HG03571 (cell line): ENCODE data around the gene EFNA1.

ENCODE experiments used
- ATAC-seq: cut with Tn5 transposase; IDR thresholded peaks from one replicate; pipeline ENCODE4 v1.9.1; 2021; ENCODE audit not compliant: unreplicated experiment

The EFNA1 gene

GRCh38 chr1:155174324-155175280 lies 46.9 kb downstream of the EFNA1 start:
- ATAC-seq, result no peak

DNA sequence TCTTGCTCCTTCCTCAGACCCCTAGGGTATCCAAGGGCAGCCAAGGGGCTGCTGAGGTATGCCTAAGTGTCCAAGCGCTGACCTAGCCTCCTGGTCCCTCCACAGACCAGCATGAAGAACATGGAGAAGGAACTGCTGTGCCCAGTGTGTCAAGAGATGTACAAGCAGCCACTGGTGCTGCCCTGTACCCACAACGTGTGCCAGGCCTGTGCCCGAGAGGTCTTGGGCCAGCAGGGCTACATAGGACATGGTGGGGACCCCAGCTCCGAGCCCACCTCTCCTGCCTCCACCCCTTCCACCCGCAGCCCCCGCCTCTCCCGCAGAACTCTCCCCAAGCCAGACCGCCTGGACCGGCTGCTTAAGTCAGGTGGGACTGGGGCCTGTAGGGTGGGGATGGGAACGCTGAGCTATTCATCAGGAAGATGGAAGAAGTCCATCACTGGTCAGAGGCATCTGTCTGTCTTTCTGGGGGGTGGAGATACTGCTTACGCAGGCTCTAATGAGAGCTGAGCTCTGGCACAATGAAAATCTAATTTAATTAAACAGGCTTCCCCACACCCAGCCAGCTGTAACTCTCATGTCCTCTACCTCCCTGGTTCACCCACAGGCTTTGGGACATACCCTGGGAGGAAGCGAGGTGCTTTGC lies 47.7 kb downstream of the EFNA1 start:
- no peak for ATAC-seq

- ATAC-seq, result no peak
Measured at GRCh38 chr1:155175927-155176371, 48.3 kb downstream of the EFNA1 start.

GRCh38 chr1:155176544-155177071 lies 48.9 kb downstream of the EFNA1 start:
- ATAC-seq, result no peak

GRCh38 chr1:155177192-155177917 lies 49.7 kb downstream of the EFNA1 start:
- no peak for ATAC-seq

- no peak for ATAC-seq
Measured at GRCh38 chr1:155177918-155178281, 50.2 kb downstream of the EFNA1 start.

- no peak for ATAC-seq
Measured at GRCh38 chr1:155178441-155179111, 50.9 kb downstream of the EFNA1 start.

DNA sequence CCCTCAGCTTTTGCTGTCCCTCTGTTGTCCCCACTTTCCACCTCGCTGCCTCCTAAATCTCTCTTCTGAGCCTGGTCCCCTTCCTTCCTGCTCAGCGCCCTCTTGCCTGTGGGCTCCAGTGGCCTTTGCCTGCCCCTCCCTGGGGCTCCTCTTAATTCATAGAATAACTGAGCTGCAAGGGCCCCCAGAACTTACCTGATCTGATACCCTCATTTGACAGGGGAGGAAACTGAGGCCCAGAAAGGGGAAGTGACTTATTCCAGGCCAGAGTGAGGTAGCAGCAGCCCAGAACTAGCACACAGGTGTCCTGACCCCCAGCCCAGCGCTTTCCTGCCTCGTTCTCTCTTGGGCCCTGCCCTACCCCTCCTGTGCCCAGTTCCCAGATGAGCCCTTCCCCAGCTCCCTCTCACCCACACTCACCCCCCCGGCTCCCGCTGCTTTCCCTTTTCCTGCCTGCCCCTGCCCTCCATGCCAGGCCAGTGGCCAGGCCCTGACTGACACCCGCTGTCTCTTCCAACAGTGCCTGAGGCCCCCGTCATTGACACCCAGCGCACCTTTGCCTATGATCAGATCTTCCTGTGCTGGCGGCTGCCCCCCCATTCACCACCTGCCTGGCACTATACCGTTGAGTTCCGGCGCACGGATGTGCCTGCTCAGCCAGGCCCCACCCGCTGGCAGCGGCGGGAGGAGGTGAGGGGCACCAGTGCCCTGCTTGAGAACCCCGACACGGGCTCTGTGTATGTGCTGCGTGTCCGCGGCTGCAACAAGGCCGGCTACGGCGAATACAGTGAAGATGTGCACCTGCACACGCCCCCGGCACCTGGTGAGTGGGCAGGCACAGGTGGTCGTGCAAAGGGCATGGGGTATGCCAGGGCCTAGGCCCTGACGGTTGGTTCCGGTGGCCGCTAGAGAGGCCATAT lies 51.7 kb downstream of the EFNA1 start:
- ATAC-seq, result no peak

DNA sequence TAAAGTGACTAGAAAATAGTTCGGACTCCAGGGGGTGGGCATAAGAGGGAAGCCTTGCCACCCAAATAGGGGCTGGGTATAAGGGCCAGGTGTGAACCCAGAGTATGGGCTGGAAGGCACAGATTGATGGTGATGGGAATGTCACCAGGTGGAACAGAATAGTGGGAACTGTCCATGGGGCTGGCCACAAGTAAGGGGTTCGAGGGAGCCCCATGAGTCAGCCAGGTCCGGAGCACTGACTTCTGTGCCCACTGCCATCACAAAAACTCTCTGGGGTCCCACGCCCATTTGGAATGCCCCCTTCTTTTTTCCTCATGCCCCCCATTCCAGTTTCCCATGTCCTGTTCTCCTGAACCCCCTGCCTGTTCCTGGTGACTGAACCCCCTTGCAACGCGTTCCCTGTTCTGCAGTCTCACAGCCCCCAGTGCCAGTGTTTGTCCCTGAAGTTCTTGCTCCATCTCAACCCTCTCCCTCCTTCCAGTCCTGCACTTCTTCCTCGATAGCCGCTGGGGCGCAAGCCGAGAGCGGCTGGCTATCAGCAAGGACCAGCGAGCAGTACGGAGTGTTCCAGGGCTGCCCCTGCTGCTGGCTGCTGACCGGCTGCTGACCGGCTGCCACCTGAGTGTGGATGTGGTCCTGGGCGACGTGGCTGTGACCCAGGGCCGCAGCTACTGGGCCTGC lies 53.8 kb downstream of the EFNA1 start:
- ATAC-seq, result no peak

DNA sequence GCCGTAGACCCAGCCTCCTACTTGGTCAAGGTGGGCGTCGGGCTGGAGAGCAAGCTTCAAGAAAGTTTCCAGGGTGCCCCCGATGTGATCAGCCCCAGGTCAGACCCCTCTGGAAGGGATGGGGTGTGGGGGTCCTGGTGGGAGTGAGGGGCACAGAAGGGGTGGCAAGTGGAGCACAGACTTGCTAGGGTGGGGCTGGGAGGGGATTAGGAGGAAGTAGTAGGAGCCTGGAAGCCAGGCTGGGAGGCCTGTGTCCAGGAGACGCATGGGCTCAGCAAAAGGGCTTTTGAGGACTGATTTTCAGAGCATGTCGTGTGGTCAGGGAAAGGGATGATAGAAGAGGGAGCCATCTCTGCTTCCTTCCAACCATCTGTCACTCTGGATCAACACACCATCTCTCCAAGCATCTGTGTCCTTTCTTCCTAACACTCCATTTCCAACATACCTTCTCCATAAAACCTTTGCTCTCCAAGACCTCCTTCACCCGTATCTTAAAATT lies 54.4 kb downstream of the EFNA1 start:
- no peak for ATAC-seq

GRCh38 chr1:155183775-155184221 lies 56.1 kb downstream of the EFNA1 start:
- ATAC-seq, result no peak

DNA sequence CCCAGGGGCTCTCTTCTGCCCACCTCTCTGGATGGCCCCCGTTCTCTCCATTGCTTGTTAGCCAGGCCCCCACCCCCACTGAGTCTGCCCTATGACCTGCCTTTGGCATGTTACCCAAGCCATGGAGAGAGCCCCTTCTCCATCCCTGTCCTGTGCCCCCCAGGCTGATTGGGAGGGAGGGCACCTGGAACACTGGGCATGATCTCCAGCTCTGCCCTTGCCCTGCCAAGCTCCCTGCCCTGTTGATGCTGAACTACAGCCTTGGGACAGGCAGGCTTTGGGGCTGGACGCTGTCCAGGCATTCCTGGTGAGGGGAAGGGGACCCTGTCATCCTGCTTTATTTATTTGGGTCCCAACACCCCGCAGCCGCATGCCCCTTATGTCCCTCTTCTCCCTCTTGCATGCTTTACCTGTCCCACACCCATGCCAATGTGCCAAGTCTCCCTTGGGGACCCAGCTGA lies 56.7 kb downstream of the EFNA1 start:
- no peak for ATAC-seq
